ENCODE measurements around the gene GRIN2A.

Gene GRIN2A

GRCh38 chr16:10048850-10049249, 133.4 kb downstream of the GRIN2A start:
- TF ChIP-seq ZFP30 (CRISPR knock-in tag; IDR thresholded peaks at IDR 0.05) (no peak), ARNTL (CRISPR knock-in tag; IDR thresholded peaks at IDR 0.05; ENCODE audit: borderline replicate concordance, low read depth) (no peak), CSRNP3 (CRISPR knock-in tag; IDR thresholded peaks at IDR 0.05) (no peak), ZNF565 (CRISPR knock-in tag; conservative IDR thresholded peaks at IDR 0.05; ENCODE audit: low read depth) (no peak), ZNF70 (CRISPR knock-in tag; IDR thresholded peaks at IDR 0.05) (no peak), SNAI2 (CRISPR knock-in tag; IDR thresholded peaks at IDR 0.05) (no peak)
- ATAC-seq, result no peak

GRCh38 chr16:10045947-10046346, 136.3 kb downstream of the GRIN2A start:
- no peak for ATAC-seq
- TF ChIP-seq OSR1 (CRISPR knock-in tag; IDR thresholded peaks at IDR 0.05) (no peak), ARNTL (CRISPR knock-in tag; IDR thresholded peaks at IDR 0.05; ENCODE audit: borderline replicate concordance, low read depth) (no peak), CREB5 (CRISPR knock-in tag; IDR thresholded peaks at IDR 0.05; ENCODE audit: low read depth) (no peak), ZFP3 (CRISPR knock-in tag; IDR thresholded peaks at IDR 0.05) (no peak), SNAI2 (CRISPR knock-in tag; IDR thresholded peaks at IDR 0.05) (no peak), POU6F1 (CRISPR knock-in tag; IDR thresholded peaks at IDR 0.05; ENCODE audit: borderline replicate concordance, low read depth) (no peak)

- TF ChIP-seq SNAI2 (CRISPR knock-in tag; IDR thresholded peaks at IDR 0.05) (no peak), ZNF8 (CRISPR knock-in tag; IDR thresholded peaks at IDR 0.05) (no peak), ZFP3 (CRISPR knock-in tag; IDR thresholded peaks at IDR 0.05) (no peak), CREB5 (CRISPR knock-in tag; IDR thresholded peaks at IDR 0.05; ENCODE audit: low read depth) (no peak), GLIS3 (CRISPR knock-in tag; IDR thresholded peaks at IDR 0.05) (no peak), TCF4 (CRISPR knock-in tag; IDR thresholded peaks at IDR 0.05; ENCODE audit: borderline replicate concordance) (no peak), ZNF565 (CRISPR knock-in tag; conservative IDR thresholded peaks at IDR 0.05; ENCODE audit: low read depth) (no peak), BACH2 (CRISPR knock-in tag; IDR thresholded peaks at IDR 0.05; ENCODE audit: borderline replicate concordance) (no peak), ESRRG (CRISPR knock-in tag; IDR thresholded peaks at IDR 0.05) (no peak), TSHZ2 (CRISPR knock-in tag; IDR thresholded peaks at IDR 0.05) (no peak)
- ATAC-seq, result no peak
Observed at GRCh38 chr16:10045291-10045775, 136.9 kb downstream of the GRIN2A start.

GRCh38 chr16:10040136-10041080, 141.8 kb downstream of the GRIN2A start:
- ATAC-seq, result no peak
- TF ChIP-seq CSRNP3 (CRISPR knock-in tag; IDR thresholded peaks at IDR 0.05), result no peak
- no peak for TF ChIP-seq PPARA (CRISPR knock-in tag; IDR thresholded peaks at IDR 0.05; ENCODE audit: borderline replicate concordance)
- no peak for TF ChIP-seq SNAI2 (CRISPR knock-in tag; IDR thresholded peaks at IDR 0.05)
- TF ChIP-seq ZFP3 (CRISPR knock-in tag; IDR thresholded peaks at IDR 0.05), result no peak
- no peak for TF ChIP-seq ZC3H10 (CRISPR knock-in tag; IDR thresholded peaks at IDR 0.05)
- TF ChIP-seq ZNF8 (CRISPR knock-in tag; IDR thresholded peaks at IDR 0.05), result no peak
- TF ChIP-seq CREB5 (CRISPR knock-in tag; IDR thresholded peaks at IDR 0.05; ENCODE audit: low read depth), result no peak
- no peak for TF ChIP-seq POU6F1 (CRISPR knock-in tag; IDR thresholded peaks at IDR 0.05; ENCODE audit: borderline replicate concordance, low read depth)
- TF ChIP-seq ZFP30 (CRISPR knock-in tag; IDR thresholded peaks at IDR 0.05), result no peak
- no peak for TF ChIP-seq ZNF565 (CRISPR knock-in tag; conservative IDR thresholded peaks at IDR 0.05; ENCODE audit: low read depth)
- no peak for TF ChIP-seq ISL1 (CRISPR knock-in tag; IDR thresholded peaks at IDR 0.05)
- no peak for TF ChIP-seq CSDC2 (CRISPR knock-in tag; IDR thresholded peaks at IDR 0.05)

All from SK-N-SH treated with all-trans-retinoic acid at 6 μM for 48 hours (cell line).